ENCODE data around the gene FMO2. TPM values are rescaled to one million over a fixed set of nuclear protein-coding genes. Genes with fewer than 3 reads are reported as not detected.

FMO2 gene
- total and polyA plus RNA-seq, 2 of the 8 experiments (the other 6 are each of a cell fraction or from before 2014, with no cell fraction given): not detected

DNA sequence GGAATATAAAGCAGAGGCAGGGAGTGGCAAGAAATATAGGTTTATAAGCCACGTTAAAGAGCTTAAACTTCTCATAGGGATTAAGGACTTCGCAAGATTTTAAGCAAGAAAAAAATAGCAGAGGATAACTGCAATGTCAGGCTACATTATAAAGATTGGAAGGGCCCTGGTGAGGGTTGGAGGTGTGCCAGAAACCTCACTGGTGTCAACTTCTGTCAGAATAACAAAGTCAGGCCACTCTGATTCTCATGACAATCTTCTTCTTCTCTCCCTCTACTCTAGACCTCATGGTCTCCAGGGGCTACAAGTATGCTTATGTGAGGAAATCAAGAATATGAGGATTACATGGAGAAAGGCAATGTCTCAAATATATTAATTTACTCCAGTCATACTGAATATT lies 32.6 kb upstream of the FMO2 start (continued):
- TF ChIP-seq MAFK (IDR thresholded peaks at IDR 0.05; ENCODE audit: low read depth, low read length) (no peak), ASH2L (IDR thresholded peaks at IDR 0.05; ENCODE audit: low read length) (no peak), YY1 (IDR thresholded peaks at IDR 0.05; ENCODE audit: low read depth, low read length) (no peak), KDM1A (IDR thresholded peaks at IDR 0.05; ENCODE audit: borderline replicate concordance, low read length) (no peak), TAF7 (optimal IDR thresholded peaks at IDR 0.05; ENCODE audit: borderline replicate concordance, low read depth, low read length) (no peak)

All from H1 (cell line).